Islet precursor cell (in vitro differentiated cells): Measurements from ENCODE around the gene ITGB6.

Experiments
- DNase-seq: peaks from one replicate; pipeline ENCODE4 v3.0.0-alpha.2; 2018

Gene ITGB6, protein sequence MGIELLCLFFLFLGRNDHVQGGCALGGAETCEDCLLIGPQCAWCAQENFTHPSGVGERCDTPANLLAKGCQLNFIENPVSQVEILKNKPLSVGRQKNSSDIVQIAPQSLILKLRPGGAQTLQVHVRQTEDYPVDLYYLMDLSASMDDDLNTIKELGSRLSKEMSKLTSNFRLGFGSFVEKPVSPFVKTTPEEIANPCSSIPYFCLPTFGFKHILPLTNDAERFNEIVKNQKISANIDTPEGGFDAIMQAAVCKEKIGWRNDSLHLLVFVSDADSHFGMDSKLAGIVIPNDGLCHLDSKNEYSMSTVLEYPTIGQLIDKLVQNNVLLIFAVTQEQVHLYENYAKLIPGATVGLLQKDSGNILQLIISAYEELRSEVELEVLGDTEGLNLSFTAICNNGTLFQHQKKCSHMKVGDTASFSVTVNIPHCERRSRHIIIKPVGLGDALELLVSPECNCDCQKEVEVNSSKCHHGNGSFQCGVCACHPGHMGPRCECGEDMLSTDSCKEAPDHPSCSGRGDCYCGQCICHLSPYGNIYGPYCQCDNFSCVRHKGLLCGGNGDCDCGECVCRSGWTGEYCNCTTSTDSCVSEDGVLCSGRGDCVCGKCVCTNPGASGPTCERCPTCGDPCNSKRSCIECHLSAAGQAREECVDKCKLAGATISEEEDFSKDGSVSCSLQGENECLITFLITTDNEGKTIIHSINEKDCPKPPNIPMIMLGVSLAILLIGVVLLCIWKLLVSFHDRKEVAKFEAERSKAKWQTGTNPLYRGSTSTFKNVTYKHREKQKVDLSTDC

DNA sequence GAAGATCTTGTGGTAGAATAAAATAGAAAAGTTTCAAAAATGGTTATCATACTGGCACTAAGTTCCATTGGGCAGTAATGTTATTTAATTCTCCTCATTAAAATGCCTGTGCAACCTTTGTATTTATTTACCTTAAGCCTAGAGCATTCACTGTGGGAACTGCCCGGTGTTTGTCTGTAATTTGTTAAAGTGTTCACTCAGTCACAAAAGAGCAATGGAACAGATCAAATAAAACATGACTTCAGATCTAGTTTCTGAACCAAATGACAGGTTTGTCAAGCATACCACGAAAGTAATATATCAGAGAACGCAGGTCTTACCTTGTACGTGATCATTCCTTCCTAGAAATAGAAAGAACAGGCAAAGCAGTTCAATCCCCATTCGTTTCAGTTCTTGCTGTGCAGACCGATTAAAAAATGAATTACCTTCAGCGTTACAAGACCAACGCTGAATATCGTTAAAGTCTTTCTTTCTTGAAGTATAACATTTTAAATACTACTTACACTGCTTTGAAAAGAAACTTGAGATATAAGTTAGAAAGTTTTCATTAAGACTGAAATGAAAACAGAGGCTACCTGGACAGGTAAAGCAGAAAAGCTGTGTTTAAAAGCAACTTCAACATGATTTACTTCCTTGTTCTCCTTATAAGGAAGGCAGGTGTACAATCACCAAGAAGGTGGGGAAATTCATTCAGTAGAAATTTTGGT lies at the start of gene ITGB6:
Gene ITGB6, minus strand, starts transcription at position 590 of the 707 bp plus-strand sequence. Its CDS starts 209 bp downstream, at position 381.
- no peak for DNase-seq

DNA sequence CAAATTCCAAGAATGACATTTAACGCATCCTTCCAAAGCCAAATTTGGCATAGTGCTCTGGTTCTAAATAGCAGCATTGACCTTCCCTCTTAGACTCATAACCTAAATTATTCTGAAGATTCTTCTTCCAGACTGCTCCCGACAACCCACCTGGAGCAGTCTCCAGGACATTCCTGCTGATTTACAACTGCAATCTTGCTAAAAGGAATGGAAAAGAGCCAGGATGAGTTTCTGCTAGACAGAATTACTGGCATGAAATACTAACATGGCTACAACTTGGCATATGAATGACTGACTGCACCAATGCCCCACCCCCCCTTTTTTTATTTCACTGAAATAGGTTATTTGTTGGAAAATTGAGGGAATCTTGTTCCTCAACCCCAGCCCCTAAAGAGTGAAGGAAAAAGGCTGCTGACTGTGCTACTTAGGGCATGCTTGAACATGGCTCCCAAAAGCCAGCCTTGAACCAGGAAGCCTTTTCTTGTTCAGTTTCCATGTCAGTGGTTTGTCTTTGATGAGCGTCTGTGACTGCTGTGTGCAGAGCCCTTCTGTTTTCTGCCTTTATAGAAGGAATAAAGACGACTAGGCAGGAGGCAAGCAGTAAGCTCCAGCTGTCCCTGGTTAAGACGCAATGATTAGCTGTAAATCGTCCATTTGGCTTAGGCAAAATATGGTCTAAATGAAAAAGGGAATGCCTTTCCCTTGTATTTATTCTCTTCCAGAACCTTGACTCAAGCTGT lies 47.4 kb upstream of the ITGB6 start:
- no peak for DNase-seq

DNA sequence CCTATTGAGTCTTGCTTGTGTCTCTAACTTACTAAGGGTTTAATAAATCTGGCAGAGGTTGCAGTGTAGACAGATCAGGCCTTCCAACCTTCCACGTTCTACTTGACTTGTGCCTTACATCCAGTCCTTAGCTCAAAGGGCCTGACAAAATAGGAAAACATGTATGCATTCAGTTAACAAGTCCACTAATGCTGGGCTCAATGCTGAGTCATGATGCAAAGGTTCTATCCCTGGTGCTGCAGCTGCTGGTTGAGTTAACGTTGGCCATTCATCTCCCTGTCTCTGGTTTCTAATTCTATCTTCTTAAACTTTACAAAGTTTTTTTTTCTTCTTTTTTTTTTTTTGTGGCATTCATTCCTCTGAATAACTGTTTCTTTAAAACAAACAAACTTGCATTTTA lies 46.3 kb upstream of the ITGB6 start:
- no peak for DNase-seq

DNA sequence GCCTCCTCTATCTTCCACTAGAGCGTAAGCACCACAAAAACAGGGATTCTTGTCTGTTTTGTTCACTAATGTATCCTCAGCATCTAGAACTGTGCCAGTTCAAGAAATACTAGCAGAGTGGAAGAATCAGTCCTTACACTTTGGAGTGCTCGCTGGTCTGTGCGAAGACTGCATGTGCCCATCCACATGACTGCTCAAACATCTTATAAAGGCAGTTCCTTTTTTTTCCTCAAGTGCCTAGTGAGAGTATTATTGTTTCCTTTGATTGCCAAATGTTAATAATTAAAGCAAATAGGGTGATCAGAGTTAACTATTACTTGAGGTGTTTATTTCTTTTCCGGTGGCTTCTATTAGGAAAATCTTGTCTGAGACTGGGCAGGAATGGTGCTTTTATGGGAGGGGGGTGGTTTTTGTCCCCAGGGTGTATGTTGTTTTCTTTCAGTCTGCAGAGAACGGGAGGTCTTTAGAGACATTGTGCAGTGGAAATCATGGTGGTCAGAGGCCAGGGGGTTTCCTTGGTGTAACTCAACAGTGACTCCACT lies 45.6 kb upstream of the ITGB6 start:
- DNase-seq = no peak

DNA sequence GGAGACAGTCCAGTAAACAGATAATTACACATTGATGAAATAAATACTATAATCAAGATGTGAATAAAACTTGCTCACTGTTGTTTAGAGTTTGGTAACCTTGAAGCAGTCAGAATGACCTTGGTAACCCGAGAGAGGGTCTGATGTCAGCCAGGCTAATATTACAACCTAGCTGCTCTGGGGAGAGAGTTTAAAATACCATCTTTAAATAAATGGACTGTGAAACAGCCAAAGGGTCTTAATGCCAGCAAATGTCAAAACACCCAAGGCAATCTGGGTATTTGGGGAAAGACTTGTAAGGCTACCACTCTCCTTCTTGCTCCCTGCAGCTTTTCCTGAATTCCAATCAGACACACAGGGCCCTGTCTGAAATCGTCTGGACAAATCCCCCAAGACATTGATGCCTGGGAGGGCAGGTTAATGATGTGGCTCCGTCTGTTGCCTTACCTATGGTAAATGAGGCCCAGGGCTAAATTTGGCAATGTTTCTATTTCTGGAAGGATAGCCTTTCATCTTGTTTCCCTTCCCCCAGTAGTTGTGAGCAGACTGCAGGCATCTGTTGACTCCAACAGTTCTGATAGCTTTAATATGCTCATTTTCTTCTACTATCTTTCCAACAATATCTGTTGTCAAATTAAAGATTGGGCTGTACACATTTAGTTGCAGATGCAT lies 43.0 kb upstream of the ITGB6 start:
- DNase-seq = peak; percentile 89

DNA sequence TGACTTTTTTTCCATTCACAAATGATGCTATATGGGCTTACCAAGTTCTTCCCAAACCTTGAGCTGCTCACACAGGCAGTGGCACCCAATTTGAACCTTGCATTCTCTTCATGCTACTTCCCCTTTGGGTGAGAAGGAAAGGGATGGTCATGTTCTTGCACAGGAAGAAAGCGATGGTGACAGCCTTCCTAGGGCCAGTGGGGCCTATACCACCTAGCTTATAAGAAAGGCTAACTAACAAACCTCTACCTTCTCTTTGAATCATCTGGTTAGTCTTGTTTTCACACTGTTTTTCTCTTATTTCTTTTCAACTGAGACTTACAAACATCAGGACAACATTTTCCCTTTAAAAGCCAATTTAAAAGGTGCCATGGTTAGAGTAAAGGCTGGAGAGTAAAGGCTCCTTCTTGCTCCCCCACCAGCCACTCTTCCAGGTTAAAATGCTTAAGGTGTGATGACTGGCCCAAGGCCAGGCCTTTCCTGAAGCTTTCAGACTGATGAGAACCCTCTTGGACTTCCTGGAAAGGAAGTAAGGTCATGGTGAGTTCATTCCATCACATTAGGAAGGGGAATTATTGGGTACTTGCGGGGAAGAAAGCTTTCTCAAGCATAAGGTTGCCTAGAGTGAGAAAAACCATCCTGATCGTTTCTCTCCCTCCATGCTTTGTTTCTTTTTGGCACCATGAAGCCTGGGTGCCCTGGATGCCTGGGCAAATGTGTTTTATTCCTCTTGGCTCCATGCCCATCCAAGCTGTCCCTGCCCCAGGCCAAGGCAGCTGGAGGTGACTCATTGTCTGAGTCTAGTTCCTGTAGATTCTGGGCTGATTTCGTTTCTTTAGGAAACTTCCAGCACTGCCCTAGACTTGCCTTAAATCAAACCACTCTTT lies 41.4 kb upstream of the ITGB6 start:
- peak; percentile 82 for DNase-seq

DNA sequence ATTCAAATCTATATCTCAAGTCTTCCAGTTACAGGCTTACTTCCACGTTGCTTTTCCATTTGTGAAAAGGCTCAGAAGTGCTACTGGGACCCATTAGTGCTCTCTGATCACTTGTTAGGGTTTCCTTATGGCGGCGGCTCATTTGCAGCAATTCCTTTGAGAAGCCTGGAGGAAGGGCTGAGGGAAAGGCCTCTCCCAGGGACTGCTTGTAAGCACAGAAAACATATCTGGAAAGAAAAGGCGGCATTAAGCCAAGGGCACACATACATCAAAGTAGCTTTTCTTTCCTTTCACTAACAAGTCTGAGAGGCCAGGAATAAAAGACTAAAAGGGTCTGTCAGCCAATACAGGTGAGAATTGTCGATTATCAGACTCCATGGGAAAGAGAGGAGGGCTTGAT lies 39.4 kb upstream of the ITGB6 start:
- DNase-seq = no peak

DNA sequence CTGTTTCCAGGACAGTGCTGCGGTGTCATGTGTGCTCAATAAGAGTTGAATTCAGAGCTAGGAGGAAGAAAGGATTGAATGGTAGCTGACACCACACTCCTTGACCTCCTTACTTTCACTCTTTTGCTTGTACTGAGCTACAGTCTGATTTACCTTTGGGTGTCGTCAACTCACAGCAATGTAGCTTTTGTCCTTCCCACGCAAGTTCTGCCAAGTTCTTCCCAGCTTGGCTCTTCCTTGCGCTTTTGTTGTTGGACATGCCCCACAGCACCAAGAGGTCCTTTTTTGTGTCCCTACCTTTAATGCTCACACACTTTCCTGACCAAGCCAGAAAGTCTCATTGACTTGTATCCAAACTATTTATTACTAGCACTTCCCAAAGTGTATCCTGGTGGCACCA lies 38.3 kb upstream of the ITGB6 start:
- DNase-seq = no peak

DNA sequence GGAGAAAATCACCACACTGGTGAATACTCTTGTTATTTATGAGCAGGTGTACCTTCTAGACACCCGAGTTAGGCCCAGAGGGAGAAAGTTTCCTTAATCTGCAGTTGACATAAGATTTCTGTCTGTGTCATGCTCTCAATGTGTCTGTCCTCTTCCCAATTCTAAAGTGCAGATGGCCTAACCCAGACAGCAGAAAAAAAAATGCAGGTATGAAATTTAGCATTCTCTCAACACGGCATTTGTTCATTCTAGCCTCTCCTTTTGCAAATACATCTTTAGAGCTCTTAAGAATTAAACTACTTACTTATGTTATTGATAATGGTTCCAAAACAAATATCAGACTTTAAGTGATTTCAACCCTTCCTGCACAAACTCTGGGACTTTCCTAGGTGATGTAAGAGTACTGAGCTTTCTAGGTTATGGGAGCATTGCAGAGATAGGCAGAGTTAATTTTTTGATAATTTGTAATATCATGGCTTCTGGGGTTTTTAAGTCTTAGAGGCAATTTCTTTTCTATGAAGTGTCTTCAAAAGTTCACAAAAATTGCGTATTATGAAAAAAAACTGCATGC lies 32.9 kb upstream of the ITGB6 start:
- DNase-seq = no peak

DNA sequence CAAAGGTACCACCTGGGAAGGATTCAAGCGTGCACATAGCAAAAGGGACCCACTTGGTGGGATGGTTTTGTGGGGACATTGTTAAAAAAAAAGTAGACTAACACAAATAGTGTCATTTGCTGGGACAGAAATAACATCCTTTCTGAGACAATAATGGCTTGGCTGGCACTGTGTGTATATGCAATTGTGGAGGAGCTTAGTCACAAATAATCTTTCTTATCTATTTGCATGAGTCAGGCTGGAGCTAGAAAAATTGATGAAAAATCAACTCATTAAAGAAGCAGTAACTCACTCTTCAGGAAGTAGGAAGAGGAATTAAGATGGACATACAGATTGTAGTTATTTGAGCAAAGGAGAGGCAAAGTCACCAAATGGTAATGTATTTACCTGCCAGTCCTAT lies 29.5 kb upstream of the ITGB6 start:
- DNase-seq = no peak

DNA sequence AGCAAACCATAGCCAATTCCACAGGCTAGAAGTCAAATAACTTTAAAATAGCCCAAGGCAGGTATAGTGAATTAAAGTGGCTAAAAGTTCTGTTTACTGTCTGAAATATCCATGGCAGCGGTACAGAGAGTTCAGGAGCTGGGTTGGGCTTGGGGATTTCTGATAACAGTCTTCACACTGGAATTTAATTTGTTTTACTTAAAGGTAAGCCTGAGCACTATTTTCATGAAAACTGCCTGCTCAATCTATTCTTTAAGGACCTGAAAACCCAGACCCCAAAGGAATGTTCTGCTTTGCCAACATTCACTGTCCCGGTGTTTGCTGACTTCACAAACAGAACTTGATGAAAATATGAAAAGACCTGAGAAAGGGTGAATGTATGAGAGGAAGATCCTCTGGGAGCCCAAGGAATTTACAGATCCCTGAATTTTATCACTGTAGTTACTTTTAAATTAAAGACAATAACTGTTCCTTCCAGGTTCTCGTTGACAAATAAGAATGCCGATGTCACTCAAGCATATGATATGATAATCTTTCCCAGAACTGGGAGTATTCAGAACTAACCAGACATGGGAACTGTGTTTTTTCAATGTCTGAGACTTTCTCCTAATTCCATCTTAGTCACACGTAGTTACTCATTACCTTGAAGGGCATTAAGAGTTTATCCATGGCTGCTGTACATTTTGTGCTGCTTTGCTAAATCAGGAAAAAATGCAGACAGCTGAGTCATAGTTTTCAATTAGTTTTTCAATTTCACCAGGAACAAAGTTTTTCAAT lies 28.3 kb upstream of the ITGB6 start:
- DNase-seq = no peak

DNA sequence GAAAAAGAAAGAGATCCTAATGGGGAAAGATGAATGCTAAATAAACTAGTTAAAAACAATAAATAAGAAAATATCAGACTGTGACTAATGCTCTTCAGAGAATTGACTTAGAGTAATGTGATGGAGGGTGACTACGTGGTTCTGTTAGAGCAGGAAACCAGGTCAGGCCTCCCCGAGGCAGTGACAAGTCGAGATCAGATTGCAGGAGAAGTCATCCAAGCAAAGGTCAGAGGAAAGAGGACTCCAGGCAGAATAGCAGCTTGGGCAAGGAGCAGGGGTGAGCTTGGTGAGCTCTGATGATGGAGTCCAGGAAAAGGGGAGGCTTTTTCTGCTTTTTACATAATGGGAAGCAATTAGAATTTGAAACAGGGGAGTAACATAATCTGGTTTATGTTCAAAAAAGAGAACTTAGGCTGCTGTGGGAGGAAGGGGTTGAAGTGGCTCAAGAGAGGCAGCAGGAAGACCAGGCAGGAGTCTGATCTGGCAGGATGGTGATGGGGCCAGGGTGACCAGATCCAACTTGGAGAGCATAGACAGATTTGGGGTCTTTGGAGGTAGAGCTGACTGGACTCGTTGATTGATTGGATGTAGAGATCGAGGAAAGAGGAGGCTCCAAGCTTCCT lies 27.3 kb upstream of the ITGB6 start:
- peak; percentile 82 for DNase-seq

DNA sequence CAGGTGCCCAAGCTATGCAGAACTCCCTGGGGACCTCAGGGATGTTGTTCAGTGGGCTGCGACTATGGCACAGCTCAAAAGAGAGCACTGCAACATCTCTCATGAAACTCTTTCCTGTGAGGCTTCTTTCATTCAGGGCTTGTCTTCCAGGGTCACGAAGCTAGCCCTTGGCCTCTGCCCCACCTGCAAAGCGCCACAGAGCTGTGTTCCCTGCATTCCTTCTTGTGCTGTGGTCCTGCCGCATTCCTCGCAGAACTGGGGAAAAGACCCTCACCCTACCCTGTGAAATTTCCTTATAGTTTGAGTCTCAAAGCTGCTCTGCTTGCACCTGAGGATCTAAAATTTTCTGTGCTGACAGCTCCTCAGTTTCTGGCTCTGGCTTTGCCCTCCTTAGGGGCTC lies 26.3 kb upstream of the ITGB6 start:
- DNase-seq = peak; percentile 75

DNA sequence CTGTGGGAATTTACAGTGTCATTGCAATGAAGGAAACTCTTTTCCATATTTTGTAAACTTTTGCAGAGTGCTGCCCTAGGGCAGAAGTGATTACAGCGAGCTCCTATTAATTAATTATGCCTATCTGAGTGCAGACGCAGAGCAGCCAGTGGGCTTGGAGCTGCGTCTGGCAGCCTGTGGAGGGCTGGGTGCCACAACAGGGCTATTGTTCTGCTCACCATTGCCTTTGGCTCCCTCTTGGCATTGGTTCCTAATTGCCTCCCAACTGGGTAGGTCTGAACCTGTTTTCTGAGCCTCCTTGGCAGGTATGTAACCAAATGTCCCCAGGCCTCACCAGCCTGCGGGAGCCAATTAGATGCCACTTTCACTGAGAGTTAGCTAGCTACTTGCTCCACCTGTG lies 25.6 kb upstream of the ITGB6 start:
- peak; percentile 79 for DNase-seq

DNA sequence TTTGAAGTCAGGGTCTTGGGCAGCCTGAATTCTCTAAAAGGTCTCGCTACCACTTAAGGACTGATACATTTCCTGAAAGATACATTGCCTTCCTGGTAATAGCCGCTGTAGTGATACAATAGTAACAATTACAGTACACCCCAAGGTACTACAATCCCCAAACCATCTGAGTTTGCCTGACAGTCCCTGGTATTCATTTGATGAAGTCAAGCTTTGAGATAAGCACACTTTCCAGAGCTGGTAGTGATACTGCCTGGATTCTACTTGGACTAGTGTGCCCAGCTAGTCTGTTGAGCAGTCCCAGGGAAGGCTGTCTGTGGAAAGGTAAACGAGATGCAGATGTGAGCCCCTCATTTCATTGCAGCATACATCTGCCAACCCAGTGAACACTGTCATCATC lies 24.4 kb upstream of the ITGB6 start:
- no peak for DNase-seq

DNA sequence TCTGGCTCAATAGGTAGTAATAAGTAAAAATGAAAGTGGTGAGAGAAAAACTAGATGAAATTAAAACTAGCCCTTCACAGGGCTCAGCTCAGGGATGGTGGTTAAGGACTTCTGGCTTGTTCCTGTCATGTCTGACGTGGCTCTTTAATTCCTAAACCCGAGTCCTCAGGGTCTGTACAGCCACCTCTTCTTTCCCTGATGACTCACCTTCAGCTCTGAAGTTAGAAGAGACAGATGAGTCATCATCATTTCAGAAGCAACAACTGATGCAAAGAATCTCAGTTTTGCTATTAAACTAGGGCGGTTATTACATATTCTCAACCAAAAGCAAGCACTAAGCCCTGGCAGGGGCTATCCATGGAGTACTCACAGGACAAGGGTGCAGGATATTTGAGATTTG lies 24.0 kb upstream of the ITGB6 start:
- peak; percentile 85 for DNase-seq

DNA sequence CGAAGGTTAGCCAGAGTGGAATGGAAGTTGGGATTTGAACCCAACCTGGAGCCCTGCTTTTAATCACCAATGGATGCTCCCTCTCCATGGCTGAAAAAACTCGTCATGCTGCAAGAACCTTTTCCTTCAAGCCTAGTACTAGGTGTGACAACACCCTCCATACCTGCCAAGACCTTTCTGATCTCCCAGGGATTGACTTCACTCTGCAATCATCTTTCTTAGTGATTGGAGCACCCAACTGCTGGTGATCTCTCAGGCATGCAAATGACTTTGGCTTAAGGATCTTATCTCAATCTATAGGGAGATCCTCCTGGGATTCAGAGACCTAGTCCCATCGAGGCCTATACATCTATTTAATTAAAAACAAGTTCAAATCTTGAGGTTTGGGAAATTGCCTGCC lies 23.5 kb upstream of the ITGB6 start:
- no peak for DNase-seq

DNA sequence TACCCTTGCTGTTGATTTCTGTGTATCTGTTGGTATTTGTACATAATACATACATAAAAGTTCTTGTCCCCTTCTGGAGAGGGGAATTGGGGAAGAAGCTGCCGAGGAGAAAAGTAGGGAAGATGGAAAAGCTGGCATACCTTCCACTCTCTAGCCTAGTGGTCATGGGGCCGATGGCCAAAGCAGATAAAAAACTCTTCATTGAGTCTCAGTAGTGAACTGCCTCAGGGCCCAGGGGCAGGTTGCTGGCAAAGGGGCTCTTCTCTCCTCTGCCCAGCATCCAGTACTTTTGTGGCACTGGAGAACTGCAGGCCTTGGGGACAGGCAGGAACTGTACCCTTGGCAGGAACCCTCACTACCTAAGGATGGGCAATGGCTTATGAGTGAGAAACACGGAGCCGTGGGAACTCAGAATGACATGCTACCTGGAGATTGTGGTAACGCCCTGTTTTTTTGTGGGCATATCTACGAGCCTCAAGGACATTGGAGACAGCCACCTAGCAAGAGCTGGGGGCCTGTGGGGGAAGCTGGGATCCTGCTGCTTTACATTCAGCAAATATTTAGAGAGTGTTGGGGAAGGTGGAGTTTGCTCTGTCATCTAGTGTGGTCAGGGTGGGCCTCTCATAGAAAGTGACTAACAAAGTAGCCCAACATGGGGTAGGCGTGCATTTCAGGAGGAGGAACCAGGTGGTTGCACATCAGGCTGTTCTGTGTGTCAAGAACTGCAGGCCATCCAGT lies 22.6 kb upstream of the ITGB6 start:
- DNase-seq = no peak
